PC-9 (cell line): ENCODE data around the gene ARFGAP1.

Experiments used
- EZH2 ChIP-seq: fragments of 200-600 bp; sonication (generic); IDR thresholded peaks from 2 replicates; pipeline ENCODE4 v1.8.0; 2017; ENCODE audit warnings: antibody characterized with exemption, low read depth
- TF ChIP-seq, protein P1 (sequence below): fragments of 200-600 bp; sonication (generic); conservative IDR thresholded peaks from 2 replicates; pipeline ENCODE4 v1.6.1; 2017; ENCODE audit warnings: mixed run types, antibody characterized with exemption, mild to moderate bottlenecking, moderate library complexity

- TF ChIP-seq, protein P1, sequence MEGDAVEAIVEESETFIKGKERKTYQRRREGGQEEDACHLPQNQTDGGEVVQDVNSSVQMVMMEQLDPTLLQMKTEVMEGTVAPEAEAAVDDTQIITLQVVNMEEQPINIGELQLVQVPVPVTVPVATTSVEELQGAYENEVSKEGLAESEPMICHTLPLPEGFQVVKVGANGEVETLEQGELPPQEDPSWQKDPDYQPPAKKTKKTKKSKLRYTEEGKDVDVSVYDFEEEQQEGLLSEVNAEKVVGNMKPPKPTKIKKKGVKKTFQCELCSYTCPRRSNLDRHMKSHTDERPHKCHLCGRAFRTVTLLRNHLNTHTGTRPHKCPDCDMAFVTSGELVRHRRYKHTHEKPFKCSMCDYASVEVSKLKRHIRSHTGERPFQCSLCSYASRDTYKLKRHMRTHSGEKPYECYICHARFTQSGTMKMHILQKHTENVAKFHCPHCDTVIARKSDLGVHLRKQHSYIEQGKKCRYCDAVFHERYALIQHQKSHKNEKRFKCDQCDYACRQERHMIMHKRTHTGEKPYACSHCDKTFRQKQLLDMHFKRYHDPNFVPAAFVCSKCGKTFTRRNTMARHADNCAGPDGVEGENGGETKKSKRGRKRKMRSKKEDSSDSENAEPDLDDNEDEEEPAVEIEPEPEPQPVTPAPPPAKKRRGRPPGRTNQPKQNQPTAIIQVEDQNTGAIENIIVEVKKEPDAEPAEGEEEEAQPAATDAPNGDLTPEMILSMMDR, result no peak
- no peak for TF ChIP-seq EZH2
These were observed 59.3 kb downstream of the ARFGAP1 start for GRCh38 chr20:63331741-63332400.
